Ramos (cell line): Measurements from ENCODE around the gene AFF1.

Experiments
- in situ Hi-C: fragments of 300-500 bp; cut with MboI; formaldehyde crosslinking; loops from one replicate; pipeline ENCODE4 v1.14.3; 2022; ENCODE audit warnings: low sequenced_read_pairs; ENCODE audit not compliant: unreplicated experiment

Gene AFF1

GRCh38 chr4:87092389-87093141 lies 157.8 kb downstream of the AFF1 start:
- in situ Hi-C loops = loop anchor here (5.0 kb wide), 1 partner anchor 170 kb away; no protein-coding TSS in a partner anchor

DNA sequence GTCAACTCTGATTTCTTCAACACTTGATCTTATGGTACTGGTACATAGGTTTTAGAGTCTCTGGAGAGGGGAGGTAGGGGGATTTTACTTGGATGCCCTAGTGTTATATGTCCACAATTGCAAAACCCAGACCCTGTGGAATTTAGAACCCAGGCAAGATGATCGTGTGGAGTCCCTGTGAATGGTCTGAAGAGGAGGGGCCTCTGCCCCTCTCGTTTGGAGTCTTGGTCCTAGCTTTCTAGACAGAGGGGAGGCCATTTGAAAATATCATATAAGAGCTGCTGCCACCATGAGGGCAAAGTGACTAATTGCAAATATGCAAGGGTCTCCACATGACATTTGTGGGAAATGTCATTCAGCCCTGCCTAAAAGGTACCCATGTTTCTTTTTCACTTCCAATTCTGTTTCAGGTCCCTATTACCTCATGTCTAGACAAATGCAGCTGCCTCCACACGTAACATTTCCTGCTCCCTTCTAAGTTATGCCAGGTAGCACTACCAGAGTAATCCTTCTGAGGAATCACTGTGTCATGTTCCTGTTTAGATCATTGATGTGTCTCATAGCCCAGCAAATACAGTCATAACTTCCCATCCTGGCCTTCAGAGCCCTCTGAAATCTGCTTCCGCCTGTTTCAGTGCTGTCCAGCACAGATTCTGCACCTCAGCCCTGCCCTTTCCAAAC lies 158.8 kb downstream of the AFF1 start:
- in situ Hi-C loops = loop anchor here (5.0 kb wide), 1 partner anchor 171 kb away; no protein-coding TSS in a partner anchor

DNA sequence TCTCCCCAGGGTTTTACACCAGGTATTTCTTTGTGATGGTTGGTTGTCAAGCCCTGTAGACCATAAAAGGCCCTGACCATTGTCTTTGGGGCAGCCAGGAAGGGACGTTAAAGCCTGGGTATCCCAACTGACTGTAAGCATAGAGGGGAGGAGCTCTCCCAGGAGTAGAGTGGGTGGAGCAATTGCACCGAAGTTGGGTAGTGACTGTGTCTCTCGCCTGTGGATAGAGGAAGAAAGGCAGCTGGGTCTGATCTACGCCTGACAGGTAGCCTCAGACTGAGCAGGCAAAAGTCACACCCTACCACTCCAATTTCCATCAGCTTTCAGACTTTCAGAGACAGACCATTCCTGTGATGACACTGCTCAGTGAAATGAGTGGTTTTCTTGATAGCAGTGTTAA lies 162.3 kb downstream of the AFF1 start:
- in situ Hi-C loops = no loop called here

GRCh38 chr4:87100168-87100567 lies 165.4 kb downstream of the AFF1 start:
- in situ Hi-C loops = no loop called here

DNA sequence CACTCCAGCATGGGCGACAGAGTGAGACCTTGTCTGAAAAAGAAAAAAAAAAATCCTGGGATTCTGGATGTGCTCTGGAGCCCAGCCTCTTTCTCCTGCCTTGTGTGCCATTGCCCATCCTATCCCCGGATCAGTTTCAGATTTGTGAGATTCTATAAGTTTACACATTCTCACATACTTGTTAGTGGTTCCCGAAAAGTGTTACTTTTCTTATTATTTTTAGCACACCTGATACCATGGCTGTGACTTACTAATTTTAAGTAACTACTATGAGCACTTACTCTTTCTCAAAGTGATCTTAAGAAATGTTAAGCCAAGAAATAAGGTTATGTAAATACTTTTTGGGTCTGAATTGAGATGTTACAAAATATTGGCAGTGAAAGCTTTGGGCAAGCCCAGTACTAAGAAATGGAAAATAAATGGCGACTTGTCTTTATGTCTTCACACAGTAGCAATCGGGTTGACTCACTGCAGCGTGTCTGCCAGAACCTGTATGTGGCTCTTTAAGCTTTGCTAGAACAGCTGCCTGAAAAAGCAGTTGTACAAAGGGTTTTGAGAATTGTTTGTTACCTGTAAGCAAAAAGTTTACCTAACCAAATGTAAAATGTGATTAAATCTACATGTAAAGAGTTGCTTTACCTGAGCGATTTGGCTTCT lies 166.9 kb downstream of the AFF1 start:
- in situ Hi-C loops = no loop called here

DNA sequence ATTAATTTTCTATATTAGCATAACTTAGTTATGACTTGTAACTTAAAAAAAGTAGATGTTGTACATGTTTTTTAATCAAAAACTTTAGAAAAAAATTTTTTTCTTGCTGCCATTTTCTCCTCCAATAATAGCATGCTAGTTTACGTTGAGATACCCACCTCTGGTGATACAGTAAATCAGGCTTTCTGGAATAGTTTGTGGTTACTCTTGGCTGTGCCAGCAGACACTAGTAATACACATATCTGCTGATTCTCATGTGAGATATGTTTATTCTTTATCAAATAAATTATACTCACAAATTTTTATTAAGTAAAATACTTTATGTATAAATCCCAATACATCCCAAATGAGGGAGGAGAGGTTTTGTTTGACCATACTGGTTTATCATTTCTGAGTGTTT lies 168.3 kb downstream of the AFF1 start:
- in situ Hi-C loops = no loop called here

DNA sequence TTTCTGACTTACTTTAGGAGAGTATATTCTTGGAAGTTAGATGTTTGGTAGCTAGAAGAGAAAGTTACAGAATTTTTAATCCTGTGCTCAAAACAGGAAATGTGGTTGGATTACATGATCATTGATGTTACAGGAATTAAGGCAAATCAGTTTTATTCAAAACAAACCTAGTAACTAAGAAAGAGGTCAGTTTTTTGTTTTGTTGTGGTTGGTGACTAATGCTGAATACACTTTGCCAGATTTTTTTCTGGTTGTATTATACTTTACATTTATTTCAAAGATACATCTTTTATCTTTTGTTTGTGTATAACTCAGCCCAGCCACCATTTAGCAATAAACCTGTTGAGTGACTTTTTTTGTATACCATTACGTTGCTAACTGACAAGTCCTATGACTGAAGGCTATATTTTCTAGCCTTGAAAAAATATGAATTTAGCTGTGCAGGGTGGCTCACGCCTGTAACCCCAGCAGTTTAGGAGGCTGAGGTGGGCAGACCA lies 168.9 kb downstream of the AFF1 start:
- in situ Hi-C loops = no loop called here

- in situ Hi-C loops = no loop called here
Observed at GRCh38 chr4:87105101-87105845, 170.5 kb downstream of the AFF1 start.

DNA sequence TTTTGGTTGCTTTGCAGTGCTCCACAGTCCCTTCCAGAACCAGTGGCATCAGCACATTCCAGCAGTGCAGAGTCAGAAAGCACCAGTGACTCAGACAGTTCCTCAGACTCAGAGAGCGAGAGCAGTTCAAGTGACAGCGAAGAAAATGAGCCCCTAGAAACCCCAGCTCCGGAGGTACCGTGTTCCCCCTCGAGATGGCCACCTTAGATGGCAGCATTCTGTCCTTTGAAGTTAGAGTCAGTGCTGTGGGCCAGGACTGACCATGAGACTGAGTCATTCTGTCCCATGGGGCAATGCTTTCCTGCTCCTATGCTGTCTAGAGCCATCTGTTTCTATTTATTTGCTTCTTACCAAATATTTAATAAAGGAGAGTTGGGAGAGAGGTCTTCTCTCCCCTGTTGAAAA lies 173.3 kb downstream of the AFF1 start:
- in situ Hi-C loops = no loop called here

GRCh38 chr4:87109121-87109520 lies 174.3 kb downstream of the AFF1 start:
- in situ Hi-C loops = no loop called here

GRCh38 chr4:87109945-87110344 lies 175.1 kb downstream of the AFF1 start:
- in situ Hi-C loops = no loop called here

DNA sequence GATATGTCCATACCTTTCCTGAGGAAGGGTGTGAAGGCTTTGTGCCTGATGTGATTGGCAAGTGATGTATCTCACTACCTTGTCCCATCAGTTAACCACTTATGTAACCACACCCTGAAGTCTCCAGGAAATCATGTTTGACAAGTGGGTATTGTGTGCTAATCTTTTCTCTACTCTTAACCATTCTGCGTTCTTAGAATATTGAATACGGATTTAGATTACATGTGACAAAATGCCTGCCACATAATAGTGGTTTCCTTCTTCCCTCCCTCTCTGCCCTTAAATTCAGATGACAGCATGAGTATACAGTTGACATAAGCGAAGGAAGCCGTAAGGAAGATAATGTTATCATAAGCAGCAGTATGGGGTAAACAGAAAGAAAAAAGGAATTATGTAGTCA lies 177.3 kb downstream of the AFF1 start:
- in situ Hi-C loops = no loop called here

GRCh38 chr4:87114245-87115062 lies 179.6 kb downstream of the AFF1 start:
- in situ Hi-C loops = no loop called here

DNA sequence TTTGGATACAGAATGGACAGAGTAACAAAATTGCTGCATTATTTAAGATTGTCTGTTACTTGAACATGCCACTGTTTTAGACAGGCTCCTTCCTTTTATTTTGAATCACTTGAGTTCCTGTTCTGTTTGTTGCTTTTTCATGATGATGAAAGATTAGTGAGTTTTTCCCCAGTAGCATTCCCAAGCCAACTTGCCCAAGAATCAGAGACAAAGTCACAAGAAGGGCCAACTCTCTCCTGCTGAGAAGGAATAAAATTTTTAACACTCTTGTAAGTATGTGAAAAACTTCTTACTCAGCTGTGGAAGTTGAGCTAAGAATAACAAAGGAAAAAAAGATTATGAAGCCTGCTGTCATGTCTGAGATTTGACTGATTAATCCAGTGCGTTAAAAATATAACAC lies 181.4 kb downstream of the AFF1 start:
- in situ Hi-C loops = no loop called here

DNA sequence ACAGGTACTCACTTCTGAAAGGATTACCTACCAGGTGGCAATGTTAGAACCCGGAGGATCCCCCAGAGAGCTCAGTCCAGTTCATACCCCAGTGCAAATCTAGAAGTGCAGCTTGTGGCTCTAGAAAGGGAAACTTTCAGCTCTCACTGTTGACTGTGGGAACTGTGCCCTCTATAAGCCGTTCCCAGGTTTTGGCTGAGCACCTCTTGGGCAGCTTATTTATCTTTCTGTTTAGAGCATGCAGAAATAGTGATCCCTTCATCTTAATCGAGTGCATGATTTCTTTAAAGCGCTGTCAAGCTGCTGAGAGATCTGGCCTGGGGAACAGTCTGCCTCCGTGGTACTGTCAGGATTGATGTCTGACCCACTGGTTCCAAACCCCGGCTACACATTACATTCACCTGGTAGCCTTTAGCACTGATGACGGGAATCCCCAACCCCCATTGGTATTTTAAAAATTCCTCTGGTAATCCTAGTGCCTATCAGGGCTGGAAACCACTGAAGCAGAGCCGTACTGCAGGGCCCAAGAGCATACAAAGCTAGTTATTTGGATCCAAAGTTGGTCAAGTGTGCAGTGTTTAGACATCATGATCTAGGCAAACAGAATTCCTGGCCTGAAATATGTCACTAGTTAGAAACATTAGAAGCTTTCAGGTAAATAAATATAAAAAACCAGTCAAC lies 182.4 kb downstream of the AFF1 start:
- in situ Hi-C loops = no loop called here

- in situ Hi-C loops = no loop called here
Observed at GRCh38 chr4:87117732-87118075, 182.9 kb downstream of the AFF1 start.

DNA sequence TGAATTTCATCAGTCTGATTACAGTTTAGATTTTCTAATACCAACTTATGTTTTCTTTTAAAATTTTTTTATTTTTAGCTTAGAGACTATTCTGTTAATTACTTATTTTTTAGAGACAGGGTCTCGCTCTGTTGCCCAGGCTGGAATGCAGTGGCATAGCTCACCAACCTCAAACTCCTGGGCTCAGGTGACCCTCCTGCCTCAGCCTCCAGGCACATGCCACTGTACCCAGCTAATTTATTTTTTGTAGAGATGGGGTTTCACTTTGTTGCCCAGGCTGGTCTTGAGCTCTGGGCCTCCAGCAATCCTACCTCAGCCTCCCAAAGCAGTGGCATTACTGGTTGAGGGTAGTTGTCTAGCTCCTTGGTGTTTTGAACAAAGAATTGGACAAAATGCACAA lies 183.6 kb downstream of the AFF1 start:
- in situ Hi-C loops = no loop called here

- in situ Hi-C loops = no loop called here
Observed at GRCh38 chr4:87118826-87119225, 184.0 kb downstream of the AFF1 start.

DNA sequence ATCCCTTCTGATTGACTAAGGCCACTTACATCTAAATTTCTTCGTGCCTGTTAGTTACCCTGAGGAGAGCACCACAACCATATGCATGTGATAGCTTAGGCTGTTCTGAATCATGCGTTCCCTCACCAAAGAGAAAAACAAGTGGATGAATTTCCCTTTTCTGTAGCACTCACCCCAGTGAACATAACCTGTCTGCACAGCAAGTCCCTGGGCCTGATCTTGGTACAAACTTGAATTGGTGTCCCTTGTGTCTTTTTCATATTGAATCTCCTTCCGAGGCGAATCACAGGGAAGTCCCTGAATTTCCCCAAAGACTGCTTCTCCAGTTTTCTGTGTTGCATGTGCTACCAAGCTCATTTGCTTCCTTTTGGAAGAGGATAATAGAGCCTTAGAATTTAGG lies 185.2 kb downstream of the AFF1 start:
- in situ Hi-C loops = no loop called here
